SK-N-SH treated with all-trans-retinoic acid at 6 μM for 48 hours (cell line): ENCODE results near the gene SSU72.

Experiments used
- ATAC-seq: fragments of 200-7000 bp; cut with Tn5 transposase; 3 replicates; pipeline ENCODE4 v1.9.1; 2020; ENCODE audit warnings: mild to moderate bottlenecking, moderate library complexity
- ARNTL ChIP-seq: fragments of 450-650 bp; formaldehyde crosslinking; IDR thresholded peaks from 2 replicates; pipeline ENCODE4 v1.5.0; 2020; ENCODE audit warnings: low read depth, mild to moderate bottlenecking, moderate library complexity, borderline replicate concordance
- BACH2 ChIP-seq: fragments of 250-450 bp; sonication (Bioruptor Pico); IDR thresholded peaks from 2 replicates; pipeline ENCODE4 v1.9.0; 2021; ENCODE audit warnings: mild to moderate bottlenecking, borderline replicate concordance
- CSDC2 ChIP-seq: fragments of 250-450 bp; sonication (Bioruptor Pico); IDR thresholded peaks from 2 replicates; pipeline ENCODE4 v1.5.0; 2020; ENCODE audit warnings: mild to moderate bottlenecking, moderate library complexity
- ESRRG ChIP-seq: fragments of 250-450 bp; sonication (Bioruptor Pico); IDR thresholded peaks from 2 replicates; pipeline ENCODE4 v1.6.1; 2021; ENCODE audit warnings: mild to moderate bottlenecking
- GLIS3 ChIP-seq: fragments of 250-450 bp; sonication (Bioruptor Pico); IDR thresholded peaks from 2 replicates; pipeline ENCODE4 v1.5.0; 2020; ENCODE audit warnings: mild to moderate bottlenecking, moderate library complexity
- ISL1 ChIP-seq: fragments of 250-450 bp; sonication (Bioruptor Pico); IDR thresholded peaks from 2 replicates; pipeline ENCODE4 v2.1.2; 2022; ENCODE audit warnings: mild to moderate bottlenecking, moderate library complexity
- OSR1 ChIP-seq: fragments of 250-450 bp; sonication (Bioruptor Pico); IDR thresholded peaks from 2 replicates; pipeline ENCODE4 v1.8.0; 2022; ENCODE audit warnings: moderate library complexity, mild to moderate bottlenecking, inconsistent platforms
- PATZ1 ChIP-seq: fragments of 250-450 bp; sonication (Bioruptor Pico); IDR thresholded peaks from 2 replicates; pipeline ENCODE4 v1.8.0; 2020; ENCODE audit warnings: mild to moderate bottlenecking, moderate library complexity, borderline replicate concordance
- POU6F1 ChIP-seq: fragments of 250-450 bp; sonication (Bioruptor Pico); IDR thresholded peaks from 2 replicates; pipeline ENCODE4 v1.8.0; 2021; ENCODE audit warnings: low read depth, mild to moderate bottlenecking, moderate library complexity, borderline replicate concordance
- PPARA ChIP-seq: fragments of 250-450 bp; sonication (Bioruptor Pico); IDR thresholded peaks from 2 replicates; pipeline ENCODE4 v1.5.0; 2020; ENCODE audit warnings: mild to moderate bottlenecking, borderline replicate concordance
- SNAI2 ChIP-seq: fragments of 250-450 bp; sonication (Bioruptor Pico); IDR thresholded peaks from 2 replicates; pipeline ENCODE4 v1.5.0; 2020; ENCODE audit warnings: mild to moderate bottlenecking, moderate library complexity
- TCF4 ChIP-seq: fragments of 250-450 bp; sonication (Bioruptor Pico); IDR thresholded peaks from 2 replicates; pipeline ENCODE4 v1.8.0; 2021; ENCODE audit warnings: mild to moderate bottlenecking, moderate library complexity, borderline replicate concordance
- TOX ChIP-seq: fragments of 250-450 bp; sonication (Bioruptor Pico); IDR thresholded peaks from 2 replicates; pipeline ENCODE4 v1.8.0; 2021; ENCODE audit warnings: mild to moderate bottlenecking, moderate library complexity, borderline replicate concordance
- ZC3H10 ChIP-seq: fragments of 250-450 bp; sonication (Bioruptor Pico); IDR thresholded peaks from 2 replicates; pipeline ENCODE4 v1.5.1; 2021; ENCODE audit warnings: mild to moderate bottlenecking, moderate library complexity
- ZFP3 ChIP-seq: fragments of 250-450 bp; sonication (Bioruptor Pico); IDR thresholded peaks from 2 replicates; pipeline ENCODE4 v1.5.0; 2020; ENCODE audit warnings: mild to moderate bottlenecking, moderate library complexity
- ZFP30 ChIP-seq: fragments of 450-650 bp; formaldehyde crosslinking; IDR thresholded peaks from 2 replicates; pipeline ENCODE4 v1.5.0; 2022; ENCODE audit warnings: mild to moderate bottlenecking, moderate library complexity
- ZNF565 ChIP-seq: fragments of 450-650 bp; formaldehyde crosslinking; conservative IDR thresholded peaks from 2 replicates; pipeline ENCODE4 v1.5.0; 2020; ENCODE audit warnings: low read depth, mild to moderate bottlenecking, moderate library complexity
- ZNF70 ChIP-seq: fragments of 450-650 bp; formaldehyde crosslinking; IDR thresholded peaks from 2 replicates; pipeline ENCODE4 v1.5.0; 2020; ENCODE audit warnings: mild to moderate bottlenecking, moderate library complexity
- ZNF8 ChIP-seq: fragments of 450-650 bp; formaldehyde crosslinking; IDR thresholded peaks from 2 replicates; pipeline ENCODE4 v1.5.0; 2020; ENCODE audit warnings: mild to moderate bottlenecking, moderate library complexity
- TF ChIP-seq, protein P1 (sequence below): fragments of 250-450 bp; sonication (Bioruptor Pico); IDR thresholded peaks from 2 replicates; pipeline ENCODE4 v1.5.0; 2020; ENCODE audit warnings: mild to moderate bottlenecking, moderate library complexity

SSU72 gene

DNA sequence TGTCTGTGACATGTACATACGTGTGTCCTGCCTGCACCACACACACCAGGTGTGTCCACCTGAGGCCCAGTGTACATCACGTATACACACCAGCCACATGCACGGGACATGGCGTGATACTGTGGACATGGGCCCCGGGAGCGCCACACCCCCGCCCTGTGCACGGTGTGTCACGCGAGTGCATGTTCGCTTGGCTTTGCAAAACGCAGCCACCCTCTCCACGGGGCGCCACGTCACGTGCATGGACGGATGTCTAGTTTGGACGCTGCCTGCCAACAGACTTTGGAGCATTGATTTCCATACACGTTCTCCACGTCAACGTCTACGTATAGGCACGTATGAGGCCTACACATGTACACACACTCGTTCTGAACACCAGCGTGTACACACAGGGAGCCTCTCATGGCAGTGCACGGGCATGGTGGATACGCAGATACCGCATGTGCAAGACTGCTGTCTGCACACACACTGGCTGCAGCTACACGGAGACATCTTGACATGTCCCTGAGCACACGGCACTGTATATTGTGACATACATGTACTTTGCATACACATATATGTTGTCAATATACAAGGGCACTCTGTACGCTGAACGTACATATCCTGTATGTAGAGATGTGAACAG lies 36.9 kb downstream of the SSU72 start:
- ATAC-seq = no peak
- TF ChIP-seq ISL1 (CRISPR knock-in tag) (no peak), TCF4 (no peak), GLIS3 (CRISPR knock-in tag) (no peak), ESRRG (no peak), ARNTL (CRISPR knock-in tag) (no peak), ZNF565 (CRISPR knock-in tag) (no peak), PATZ1 (CRISPR knock-in tag) (no peak), ZNF8 (CRISPR knock-in tag) (no peak), ZNF70 (no peak), OSR1 (CRISPR knock-in tag) (no peak), BACH2 (CRISPR knock-in tag) (no peak), ZFP3 (CRISPR knock-in tag) (no peak), CSDC2 (CRISPR knock-in tag) (no peak), POU6F1 (no peak), SNAI2 (CRISPR knock-in tag) (no peak), ZC3H10 (CRISPR knock-in tag) (no peak), PPARA (CRISPR knock-in tag) (no peak), TOX (CRISPR knock-in tag) (no peak)
- TF ChIP-seq, protein P1, sequence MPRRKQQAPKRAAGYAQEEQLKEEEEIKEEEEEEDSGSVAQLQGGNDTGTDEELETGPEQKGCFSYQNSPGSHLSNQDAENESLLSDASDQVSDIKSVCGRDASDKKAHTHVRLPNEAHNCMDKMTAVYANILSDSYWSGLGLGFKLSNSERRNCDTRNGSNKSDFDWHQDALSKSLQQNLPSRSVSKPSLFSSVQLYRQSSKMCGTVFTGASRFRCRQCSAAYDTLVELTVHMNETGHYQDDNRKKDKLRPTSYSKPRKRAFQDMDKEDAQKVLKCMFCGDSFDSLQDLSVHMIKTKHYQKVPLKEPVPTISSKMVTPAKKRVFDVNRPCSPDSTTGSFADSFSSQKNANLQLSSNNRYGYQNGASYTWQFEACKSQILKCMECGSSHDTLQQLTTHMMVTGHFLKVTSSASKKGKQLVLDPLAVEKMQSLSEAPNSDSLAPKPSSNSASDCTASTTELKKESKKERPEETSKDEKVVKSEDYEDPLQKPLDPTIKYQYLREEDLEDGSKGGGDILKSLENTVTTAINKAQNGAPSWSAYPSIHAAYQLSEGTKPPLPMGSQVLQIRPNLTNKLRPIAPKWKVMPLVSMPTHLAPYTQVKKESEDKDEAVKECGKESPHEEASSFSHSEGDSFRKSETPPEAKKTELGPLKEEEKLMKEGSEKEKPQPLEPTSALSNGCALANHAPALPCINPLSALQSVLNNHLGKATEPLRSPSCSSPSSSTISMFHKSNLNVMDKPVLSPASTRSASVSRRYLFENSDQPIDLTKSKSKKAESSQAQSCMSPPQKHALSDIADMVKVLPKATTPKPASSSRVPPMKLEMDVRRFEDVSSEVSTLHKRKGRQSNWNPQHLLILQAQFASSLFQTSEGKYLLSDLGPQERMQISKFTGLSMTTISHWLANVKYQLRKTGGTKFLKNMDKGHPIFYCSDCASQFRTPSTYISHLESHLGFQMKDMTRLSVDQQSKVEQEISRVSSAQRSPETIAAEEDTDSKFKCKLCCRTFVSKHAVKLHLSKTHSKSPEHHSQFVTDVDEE (CRISPR knock-in tag) = no peak

- no peak for ATAC-seq
- TF ChIP-seq OSR1 (CRISPR knock-in tag) (no peak), BACH2 (CRISPR knock-in tag) (no peak), PATZ1 (CRISPR knock-in tag) (no peak), ZC3H10 (CRISPR knock-in tag) (no peak), ZNF70 (no peak), TCF4 (no peak)
- TF ChIP-seq, all 23 proteins: peak for 0
Measured at GRCh38 chr1:1536938-1537546, 37.6 kb downstream of the SSU72 start.

GRCh38 chr1:1536019-1536937 lies 38.4 kb downstream of the SSU72 start:
- no peak for ATAC-seq
- TF ChIP-seq GLIS3 (CRISPR knock-in tag) (no peak), PPARA (CRISPR knock-in tag) (no peak), ISL1 (CRISPR knock-in tag) (no peak), POU6F1 (no peak), OSR1 (CRISPR knock-in tag) (no peak), PATZ1 (CRISPR knock-in tag) (no peak), TCF4 (no peak), TOX (CRISPR knock-in tag) (no peak), ZC3H10 (CRISPR knock-in tag) (no peak), SNAI2 (CRISPR knock-in tag) (no peak), ZNF565 (CRISPR knock-in tag) (no peak), ESRRG (no peak), ZFP30 (CRISPR knock-in tag) (no peak), BACH2 (CRISPR knock-in tag) (no peak), ZNF8 (CRISPR knock-in tag) (no peak), ZFP3 (CRISPR knock-in tag) (no peak)
